Testis (tissue), 3 donors: Measurements from ENCODE around the gene FSTL4. TPM values are rescaled to one million over a fixed set of nuclear protein-coding genes. Genes with fewer than 3 reads are reported as not detected.

Source experiments
- DNase-seq: peaks from one replicate; pipeline ENCODE4 v3.0.0-alpha.2; 2019
- H3K27ac ChIP-seq, 2 donors: fragments of 200-600 bp; sonication (generic); one replicate each; pipeline ENCODE4 v1.5.1; 2019
- H3K27me3 ChIP-seq: fragments of 200-600 bp; sonication (generic); one replicate; pipeline ENCODE4 v1.5.1; 2019
- H3K36me3 ChIP-seq: fragments of 200-600 bp; sonication (generic); one replicate; pipeline ENCODE4 v1.5.1; 2017; ENCODE audit warnings: low read depth; ENCODE audit errors: missing control alignments
- H3K4me1 ChIP-seq: fragments of 200-600 bp; sonication (generic); one replicate; pipeline ENCODE4 v1.5.1; 2019
- H3K4me3 ChIP-seq, 2 donors: fragments of 200-600 bp; sonication (generic); one replicate each; pipeline ENCODE4 v1.5.1; 2017 to 2019
- H3K9me3 ChIP-seq: fragments of 200-600 bp; sonication (generic); one replicate; pipeline ENCODE4 v1.5.1; 2017
- POLR2A ChIP-seq: fragments of 450-650 bp; IDR thresholded peaks from one replicate; pipeline ENCODE4 v1.6.1; 2017; ENCODE audit warnings: antibody characterized with exemption, mild to moderate bottlenecking, moderate library complexity
- WGBS, 2 donors: methylation state at CpG; one replicate each; pipeline ENCODE4 v1.1.5; 2018; 5-methylcytosine and 5-hydroxymethylcytosine counted together
- intact Hi-C: fragments of 100-400 bp; cut with DNase I; formaldehyde crosslinking; loops from one replicate; pipeline ENCODE4 v1.15.1; 2023; ENCODE audit warnings: low total_unique reads
- polyA plus RNA-seq: library from polyadenylated mRNA; stranded (reverse); fragments of 350-450 nt; fragmentation: Illumina TruSeq; extraction: RNeasy Lipid Tissue Mini Kit (QIAGEN cat#74804); gene quantifications from one replicate; pipeline ENCODE4 v1.2.3, GENCODE V29; 2014; ENCODE audit warnings: low read depth, low replicate concordance; ENCODE audit not compliant: insufficient read depth
- total RNA-seq, 2 donors: library from RNA; depleted of rRNA; stranded (reverse); fragments of >200 nt; gene quantifications; one replicate each; pipeline ENCODE4 v1.2.3, GENCODE V29; 2016
- TF ChIP-seq, protein P1 (sequence below), 3 experiments: fragments of 450-650 bp in 2 of 3; fragments of 200-600 bp in 1 of 3; sonication (generic) in 1 of 3; IDR thresholded peaks; one replicate each; pipeline ENCODE4 v1.5.1; 2016 to 2019; ENCODE audit warnings: antibody characterized with exemption in 3 of 3, mild to moderate bottlenecking in 2 of 3, moderate library complexity in 1 of 3

FSTL4 gene
- total and polyA plus RNA-seq, 3 donors from 2014 or later = 7.1 to 8.6 (median 7.4) TPM

DNA sequence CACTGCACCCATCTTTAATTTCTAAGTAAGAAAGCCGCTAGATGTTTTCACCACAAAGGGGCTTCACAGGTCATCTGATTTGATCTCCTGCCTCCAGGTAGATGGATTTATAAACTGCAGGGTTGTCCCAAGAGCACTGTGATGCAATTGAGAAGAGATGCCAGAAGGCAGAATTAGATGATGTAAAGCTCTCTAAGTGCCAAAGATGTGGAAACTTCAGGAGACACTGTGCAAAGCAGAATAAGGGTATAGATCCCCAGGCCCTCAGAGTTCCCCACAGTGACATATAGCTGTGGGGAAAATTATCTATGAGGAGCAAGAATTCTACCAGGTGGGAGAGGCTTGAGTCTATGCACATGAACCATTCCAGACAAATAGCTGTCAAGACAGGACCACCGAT is 90.5 kb downstream of the FSTL4 start:
- DNase-seq = no peak
- Histone ChIP-seq H3K27ac (no peak overlapping the region), H3K4me1 (no peaks in the 10 kb centered on the region), H3K4me3 (no peak overlapping the region), H3K9me3 (no peaks in the 10 kb centered on the region), H3K36me3 (no peaks in the 10 kb centered on the region), H3K27me3 (no peaks in the 10 kb centered on the region)
- 86 to 94% methylated on average over 2 of the region's 2 CpGs for WGBS, 2 donors
- TF ChIP-seq POLR2A = no peak
- TF ChIP-seq, protein P1, sequence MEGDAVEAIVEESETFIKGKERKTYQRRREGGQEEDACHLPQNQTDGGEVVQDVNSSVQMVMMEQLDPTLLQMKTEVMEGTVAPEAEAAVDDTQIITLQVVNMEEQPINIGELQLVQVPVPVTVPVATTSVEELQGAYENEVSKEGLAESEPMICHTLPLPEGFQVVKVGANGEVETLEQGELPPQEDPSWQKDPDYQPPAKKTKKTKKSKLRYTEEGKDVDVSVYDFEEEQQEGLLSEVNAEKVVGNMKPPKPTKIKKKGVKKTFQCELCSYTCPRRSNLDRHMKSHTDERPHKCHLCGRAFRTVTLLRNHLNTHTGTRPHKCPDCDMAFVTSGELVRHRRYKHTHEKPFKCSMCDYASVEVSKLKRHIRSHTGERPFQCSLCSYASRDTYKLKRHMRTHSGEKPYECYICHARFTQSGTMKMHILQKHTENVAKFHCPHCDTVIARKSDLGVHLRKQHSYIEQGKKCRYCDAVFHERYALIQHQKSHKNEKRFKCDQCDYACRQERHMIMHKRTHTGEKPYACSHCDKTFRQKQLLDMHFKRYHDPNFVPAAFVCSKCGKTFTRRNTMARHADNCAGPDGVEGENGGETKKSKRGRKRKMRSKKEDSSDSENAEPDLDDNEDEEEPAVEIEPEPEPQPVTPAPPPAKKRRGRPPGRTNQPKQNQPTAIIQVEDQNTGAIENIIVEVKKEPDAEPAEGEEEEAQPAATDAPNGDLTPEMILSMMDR (IDR thresholded peaks at IDR 0.05) = no peak
- intact Hi-C loops = no loop called here

DNA sequence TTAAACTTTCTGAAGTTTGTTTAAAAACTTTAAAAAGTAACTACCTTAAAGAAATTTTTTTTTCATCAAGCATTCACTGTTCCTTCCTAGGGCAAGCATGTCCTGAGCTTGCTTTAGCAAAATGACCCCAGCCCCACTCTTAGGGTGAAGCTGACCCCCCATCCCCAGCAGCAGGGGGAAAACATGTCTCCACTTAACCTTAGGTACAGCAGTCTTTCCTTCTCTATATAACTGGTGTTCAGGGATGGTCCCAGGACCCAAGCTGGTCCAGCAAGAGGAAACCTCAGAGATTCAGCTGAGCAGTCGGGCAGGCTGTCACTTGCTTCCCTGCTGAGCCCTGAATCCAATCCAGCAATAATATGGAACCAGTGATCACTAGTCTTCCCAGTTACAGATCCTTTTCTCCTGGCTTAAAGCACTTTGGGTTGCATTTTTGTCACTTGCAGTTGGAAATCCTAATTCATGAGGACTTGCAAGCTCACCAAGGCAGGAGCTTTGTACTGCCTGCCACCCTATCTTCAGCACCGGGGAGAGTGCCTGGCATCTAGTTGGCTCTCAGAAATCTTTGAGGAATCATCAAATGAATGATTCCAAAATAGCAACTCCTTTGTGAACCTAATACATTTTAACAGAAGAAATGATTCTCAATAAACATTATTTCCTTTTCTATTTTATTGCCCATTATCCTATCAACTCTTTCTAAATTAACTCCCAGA is 91.2 kb downstream of the FSTL4 start:
- no peaks in the 10 kb centered on the region for H3K36me3 ChIP-seq
- H3K4me1 ChIP-seq = no peaks in the 10 kb centered on the region
- no peak for DNase-seq
- TF ChIP-seq, protein P1 (IDR thresholded peaks at IDR 0.05) = no peak
- no peak for TF ChIP-seq POLR2A
- H3K9me3 ChIP-seq = no peaks in the 10 kb centered on the region
- 60 to 69% methylated on average over 2 of the region's 2 CpGs for WGBS, 2 donors
- no peak overlapping the region for H3K27ac ChIP-seq
- no peak overlapping the region for H3K4me3 ChIP-seq
- no peaks in the 10 kb centered on the region for H3K27me3 ChIP-seq
- intact Hi-C loops = no loop called here

DNA sequence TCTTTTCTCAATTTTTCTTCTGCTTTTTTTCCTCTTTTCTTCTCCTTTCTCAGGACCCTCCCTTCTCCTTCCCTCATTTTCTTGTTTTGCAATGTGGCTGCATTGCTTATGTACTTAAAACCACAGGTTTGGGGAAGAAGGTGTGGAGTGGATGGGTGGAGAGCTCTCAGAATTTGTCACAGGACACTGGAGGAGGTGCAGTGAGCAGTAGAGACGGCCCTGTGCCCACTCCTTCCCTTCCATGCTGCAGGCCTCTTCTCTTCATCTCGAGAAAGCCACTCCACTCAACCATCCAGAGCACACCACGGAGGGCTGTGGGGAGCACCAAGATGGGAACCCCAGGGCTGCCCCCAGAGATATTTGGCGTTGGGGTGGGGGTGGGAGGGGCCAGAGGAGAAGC is 92.3 kb downstream of the FSTL4 start:
- no peak overlapping the region for H3K4me3 ChIP-seq
- intact Hi-C loops = no loop called here
- no peak for DNase-seq
- 66 to 76% methylated on average over 3 to 4 of the region's 4 CpGs for WGBS, 2 donors
- H3K27ac ChIP-seq = no peak overlapping the region
- H3K27me3 ChIP-seq = no peaks in the 10 kb centered on the region
- no peaks in the 10 kb centered on the region for H3K36me3 ChIP-seq
- no peaks in the 10 kb centered on the region for H3K9me3 ChIP-seq
- TF ChIP-seq, protein P1 (IDR thresholded peaks at IDR 0.05) = no peak
- TF ChIP-seq POLR2A = no peak
- no peaks in the 10 kb centered on the region for H3K4me1 ChIP-seq

DNA sequence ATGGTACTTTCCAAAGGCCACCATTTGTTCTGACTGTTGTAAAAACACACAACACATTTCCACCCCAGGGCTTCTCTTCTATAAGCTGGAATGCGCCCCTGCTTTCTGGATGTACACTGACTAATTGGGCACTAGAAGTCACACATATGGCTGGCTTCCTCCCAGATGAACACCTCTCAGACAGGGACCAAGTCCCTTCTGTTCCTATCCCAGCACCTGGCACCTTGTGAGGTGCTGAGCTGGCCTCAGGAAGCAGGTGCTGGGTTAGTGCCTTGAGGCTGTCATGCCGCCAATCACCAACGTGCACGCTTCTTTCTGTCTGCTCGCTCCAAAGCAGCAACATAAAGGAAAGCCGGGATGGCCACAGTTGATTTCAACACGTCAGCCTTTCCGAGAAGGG is 93.2 kb downstream of the FSTL4 start:
- H3K36me3 ChIP-seq = no peaks in the 10 kb centered on the region
- 88 to 90% methylated on average over 8 of the region's 8 CpGs for WGBS, 2 donors
- H3K4me3 ChIP-seq = no peak overlapping the region
- intact Hi-C loops = no loop called here
- H3K9me3 ChIP-seq = no peaks in the 10 kb centered on the region
- DNase-seq = no peak
- TF ChIP-seq, protein P1 (IDR thresholded peaks at IDR 0.05) = no peak
- no peak for TF ChIP-seq POLR2A
- no peak overlapping the region for H3K27ac ChIP-seq
- H3K4me1 ChIP-seq = no peaks in the 10 kb centered on the region
- H3K27me3 ChIP-seq = no peaks in the 10 kb centered on the region

DNA sequence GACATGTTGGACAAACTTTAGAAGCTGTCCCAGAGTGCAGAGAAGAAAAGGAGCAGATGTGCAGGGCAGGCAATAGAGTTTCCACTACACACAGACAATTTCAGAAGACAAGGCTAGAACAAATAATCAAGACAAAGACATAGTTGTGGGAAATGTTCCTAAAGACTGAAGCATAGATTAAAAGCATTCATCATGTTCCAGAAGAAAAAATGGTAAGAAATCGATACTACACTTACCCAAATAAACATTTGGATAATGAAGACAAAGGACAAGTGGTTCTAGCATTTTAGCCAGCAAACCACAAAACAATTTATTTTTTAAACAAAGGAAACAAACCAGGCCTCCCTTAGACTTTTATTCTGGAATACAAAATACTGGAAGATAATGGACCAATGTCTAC is 97.9 kb downstream of the FSTL4 start:
- Histone ChIP-seq H3K27ac (no peak overlapping the region), H3K27me3 (no peaks in the 10 kb centered on the region), H3K4me1 (no peaks in the 10 kb centered on the region), H3K36me3 (no peaks in the 10 kb centered on the region), H3K4me3 (no peak overlapping the region), H3K9me3 (no peaks in the 10 kb centered on the region)
- 33 to 57% methylated on average over 1 of the region's 1 CpG for WGBS, 2 donors
- DNase-seq = no peak
- intact Hi-C loops = no loop called here
- TF ChIP-seq, protein P1 (IDR thresholded peaks at IDR 0.05) = no peak
